Esophagus muscularis mucosa (tissue), 3 donors: ENCODE results near the gene EAF1.
"Not testable (repeated sequence)": the region's sequence is repeated elsewhere in the genome, so short reads cannot be mapped to it uniquely, and the experiment has no call there.

Source experiments
- POLR2A ChIP-seq: fragments of 450-650 bp; IDR thresholded peaks from one replicate; pipeline ENCODE4 v1.6.1; 2017; ENCODE audit warnings: antibody characterized with exemption, moderate library complexity, mild to moderate bottlenecking, low read depth
- TF ChIP-seq, protein P1 (sequence below), 3 experiments: fragments of 200-600 bp in 2 of 3; fragments of 450-650 bp in 1 of 3; sonication (generic) in 2 of 3; IDR thresholded peaks; one replicate each; pipeline ENCODE4 v1.5.1; 2017 to 2019; ENCODE audit warnings: antibody characterized with exemption in 3 of 3, mild to moderate bottlenecking in 2 of 3, moderate library complexity in 1 of 3

GRCh38 chr3:15393252-15393651 lies 34.1 kb upstream of the EAF1 start:
- TF ChIP-seq, protein P1, sequence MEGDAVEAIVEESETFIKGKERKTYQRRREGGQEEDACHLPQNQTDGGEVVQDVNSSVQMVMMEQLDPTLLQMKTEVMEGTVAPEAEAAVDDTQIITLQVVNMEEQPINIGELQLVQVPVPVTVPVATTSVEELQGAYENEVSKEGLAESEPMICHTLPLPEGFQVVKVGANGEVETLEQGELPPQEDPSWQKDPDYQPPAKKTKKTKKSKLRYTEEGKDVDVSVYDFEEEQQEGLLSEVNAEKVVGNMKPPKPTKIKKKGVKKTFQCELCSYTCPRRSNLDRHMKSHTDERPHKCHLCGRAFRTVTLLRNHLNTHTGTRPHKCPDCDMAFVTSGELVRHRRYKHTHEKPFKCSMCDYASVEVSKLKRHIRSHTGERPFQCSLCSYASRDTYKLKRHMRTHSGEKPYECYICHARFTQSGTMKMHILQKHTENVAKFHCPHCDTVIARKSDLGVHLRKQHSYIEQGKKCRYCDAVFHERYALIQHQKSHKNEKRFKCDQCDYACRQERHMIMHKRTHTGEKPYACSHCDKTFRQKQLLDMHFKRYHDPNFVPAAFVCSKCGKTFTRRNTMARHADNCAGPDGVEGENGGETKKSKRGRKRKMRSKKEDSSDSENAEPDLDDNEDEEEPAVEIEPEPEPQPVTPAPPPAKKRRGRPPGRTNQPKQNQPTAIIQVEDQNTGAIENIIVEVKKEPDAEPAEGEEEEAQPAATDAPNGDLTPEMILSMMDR (IDR thresholded peaks at IDR 0.05) = not testable (repeated sequence)
- not testable (repeated sequence) for TF ChIP-seq POLR2A
